CD14-positive monocyte (primary cell): ENCODE data around the gene HUNK. TPM values are rescaled to one million over a fixed set of nuclear protein-coding genes. Genes with fewer than 3 reads are reported as not detected.

Experiments used
- DNase-seq, 3 donors: peaks; one replicate each; pipeline ENCODE4 v3.0.0-alpha.2; 2011 to 2022
- H2AFZ ChIP-seq: 2 replicates; pipeline ENCODE4 v1.6.0; 2012; ENCODE audit warnings: mild to moderate bottlenecking, low read depth, low read length, inconsistent platforms; ENCODE audit not compliant: insufficient read depth, poor library complexity, severe bottlenecking
- H3K27ac ChIP-seq, 2 donors: 1 replicate in 1 of 2; 2 replicates in 1 of 2; pipeline ENCODE4 v1.5.1; 2012 to 2013; ENCODE audit warnings: low read length in 2 of 2, control low read depth in 1 of 2, inconsistent platforms in 1 of 2, low read depth in 1 of 2, mild to moderate bottlenecking in 1 of 2
- H3K27me3 ChIP-seq, 2 donors: one replicate each; pipeline versions ENCODE4 v1.6.0 to v1.6.1; 2011 to 2013; ENCODE audit warnings: low read length in 2 of 2; ENCODE audit not compliant: control insufficient read depth in 2 of 2, insufficient read depth in 2 of 2
- H3K36me3 ChIP-seq, 2 donors: replicated peaks in 1 of 2; 1 replicate in 1 of 2; 2 replicates in 1 of 2; pipeline versions ENCODE4 v1.5.1 to v1.6.1; 2012 to 2013; ENCODE audit warnings: low read length in 2 of 2, control low read depth in 1 of 2, inconsistent platforms in 1 of 2, mild to moderate bottlenecking in 1 of 2; ENCODE audit not compliant: insufficient read depth in 2 of 2, control insufficient read depth in 1 of 2
- H3K4me1 ChIP-seq, 2 donors: 1 replicate in 1 of 2; 2 replicates in 1 of 2; pipeline versions ENCODE4 v1.5.1 to v1.6.1; 2012 to 2013; ENCODE audit warnings: low read length in 2 of 2, control low read depth in 1 of 2, inconsistent platforms in 1 of 2, mild to moderate bottlenecking in 1 of 2, moderate library complexity in 1 of 2; ENCODE audit not compliant: insufficient read depth in 2 of 2, control insufficient read depth in 1 of 2
- H3K4me2 ChIP-seq: replicated peaks from 2 replicates; pipeline ENCODE3; 2012; ENCODE audit warnings: low read length, moderate library complexity, mild to moderate bottlenecking; ENCODE audit not compliant: poor library complexity, severe bottlenecking; ENCODE audit errors: extremely low read depth
- H3K4me3 ChIP-seq, 3 experiments: fragments of 200-600 bp in 1 of 3; sonication (generic) in 1 of 3; replicated peaks in 1 of 3; 1 replicate in 2 of 3; 2 replicates in 1 of 3; pipeline ENCODE4 v1.5.1; 2011 to 2013; ENCODE audit warnings: low read length in 3 of 3, mild to moderate bottlenecking in 3 of 3, control low read depth in 2 of 3, low read depth in 2 of 3, inconsistent platforms in 1 of 3, moderate library complexity in 1 of 3
- H3K79me2 ChIP-seq: 2 replicates; pipeline ENCODE4 v1.6.0; 2012; ENCODE audit warnings: mild to moderate bottlenecking, control low read depth, inconsistent platforms, low read length, moderate library complexity; ENCODE audit not compliant: insufficient read depth
- H3K9ac ChIP-seq: 2 replicates; pipeline ENCODE4 v1.6.0; 2017; ENCODE audit warnings: low read length, mild to moderate bottlenecking; ENCODE audit not compliant: insufficient read depth, poor library complexity, severe bottlenecking
- H3K9me3 ChIP-seq, 2 donors: replicated peaks in 1 of 2; 1 replicate in 1 of 2; 2 replicates in 1 of 2; pipeline versions ENCODE4 v1.5.1 to v1.6.1; 2012 to 2013; ENCODE audit warnings: low read length in 2 of 2, control low read depth in 1 of 2; ENCODE audit not compliant: control insufficient read depth in 1 of 2, insufficient read depth in 1 of 2
- H4K20me1 ChIP-seq: 2 replicates; pipeline ENCODE4 v1.6.0; 2012; ENCODE audit warnings: mild to moderate bottlenecking, low read length, control low read depth, moderate library complexity; ENCODE audit not compliant: insufficient read depth
- H3K27ac Mint-ChIP-seq, 7 donors: one replicate each; pipeline ENCODE4 v1.8.0; 2020; ENCODE audit warnings: mild to moderate bottlenecking in 7 of 7, mixed read lengths in 7 of 7, moderate library complexity in 6 of 7, inconsistent platforms in 2 of 7
- H3K27me3 Mint-ChIP-seq, 3 donors: one replicate each; pipeline ENCODE4 v1.8.0; 2021 to 2022; ENCODE audit warnings: low read depth in 3 of 3, mild to moderate bottlenecking in 3 of 3, mixed read lengths in 3 of 3, moderate library complexity in 3 of 3, inconsistent platforms in 1 of 3
- H3K36me3 Mint-ChIP-seq, 2 donors: one replicate each; pipeline ENCODE4 v1.8.0; 2020; ENCODE audit warnings: mixed read lengths in 2 of 2, inconsistent platforms in 1 of 2, mild to moderate bottlenecking in 1 of 2
- H3K4me1 Mint-ChIP-seq: one replicate; pipeline ENCODE4 v1.8.0; 2020; ENCODE audit warnings: mild to moderate bottlenecking, mixed read lengths
- H3K4me3 Mint-ChIP-seq, 2 donors: one replicate each; pipeline ENCODE4 v1.8.0; 2020; ENCODE audit warnings: mild to moderate bottlenecking in 2 of 2, mixed read lengths in 2 of 2, moderate library complexity in 1 of 2
- H3K9me3 Mint-ChIP-seq, 7 donors: one replicate each; pipeline ENCODE4 v1.8.0; 2020 to 2022; ENCODE audit warnings: mixed read lengths in 7 of 7, mild to moderate bottlenecking in 6 of 7, moderate library complexity in 6 of 7, inconsistent platforms in 2 of 7
- CTCF ChIP-seq: fragments of 200-600 bp; IDR thresholded peaks from one replicate; pipeline ENCODE4 v1.8.0; 2022; ENCODE audit warnings: antibody characterized with exemption, mild to moderate bottlenecking
- WGBS: methylation state at CpG from one replicate; pipeline ENCODE4 v1.1.5; 2013; ENCODE audit warnings: missing lambda C conversion rate; ENCODE audit not compliant: insufficient coverage; 5-methylcytosine and 5-hydroxymethylcytosine counted together
- intact Hi-C, 2 donors: fragments of 100-400 bp; cut with micrococcal nuclease; formaldehyde crosslinking; loops; one replicate each; pipeline versions ENCODE4 v1.15.0 to v1.15.1; 2023
- polyA plus RNA-seq, 3 donors: library from polyadenylated mRNA; depleted of rRNA in 1 of 3; unstranded in 2 of 3; stranded (reverse) in 1 of 3; fragments of 300-500 nt in 2 of 3; fragments of >200 nt in 1 of 3; fragmentation: Illumina TruSeq in 2 of 3; gene quantifications; 1 replicate in 2 of 3; 2 replicates in 1 of 3; pipeline ENCODE4 v1.2.3, GENCODE V29; 2012 to 2021

The HUNK gene
- polyA plus RNA-seq, 3 donors = not detected

GRCh38 chr21:31983554-31983953 is 110.7 kb downstream of the HUNK start:
- Histone ChIP-seq H3K27me3 (no peaks in the 10 kb centered on the region), H3K79me2 (no peaks in the 10 kb centered on the region), H4K20me1 (no peaks in the 10 kb centered on the region), H3K4me2 (no peak overlapping the region), H3K4me1 (no peaks in the 10 kb centered on the region), H2AFZ (no peak overlapping the region), H3K4me3 (no peak overlapping the region), H3K27ac (no peak overlapping the region), H3K9ac (no peak overlapping the region), H3K9me3 (no peaks in the 10 kb centered on the region), H3K36me3 (no peaks in the 10 kb centered on the region)
- Mint-ChIP-seq H3K27me3 (no peaks in the 10 kb centered on the region), H3K27ac (no peak overlapping the region), H3K36me3 (no peaks in the 10 kb centered on the region), H3K4me3 (no peak overlapping the region), H3K4me1 (no peaks in the 10 kb centered on the region), H3K9me3 (peaks cover 0 to 3% (median 2%) of the 10 kb centered on the region in 7 donors)
- intact Hi-C loops = no loop called here
- no peak for DNase-seq
- no peak for TF ChIP-seq CTCF
- whole genome bisulfite sequencing = 92% methylated on average over 6 of the region's 8 CpGs

- Histone ChIP-seq H3K9ac (no peak overlapping the region), H3K27ac (no peak overlapping the region), H3K4me2 (no peak overlapping the region), H4K20me1 (no peaks in the 10 kb centered on the region), H2AFZ (no peak overlapping the region), H3K4me1 (no peaks in the 10 kb centered on the region), H3K36me3 (no peaks in the 10 kb centered on the region), H3K27me3 (no peaks in the 10 kb centered on the region), H3K79me2 (no peaks in the 10 kb centered on the region), H3K4me3 (no peak overlapping the region), H3K9me3 (no peaks in the 10 kb centered on the region)
- Mint-ChIP-seq H3K9me3 (peaks cover 0 to 3% (median 0%) of the 10 kb centered on the region in 7 donors), H3K36me3 (no peaks in the 10 kb centered on the region), H3K4me3 (no peak overlapping the region), H3K27me3 (peaks cover 0 to 2% (median 0%) of the 10 kb centered on the region in 3 donors), H3K27ac (no peak overlapping the region), H3K4me1 (no peaks in the 10 kb centered on the region)
- intact Hi-C loops = no loop called here
- 86% methylated on average over 5 of the region's 7 CpGs for WGBS
- DNase-seq = no peak
- no peak for TF ChIP-seq CTCF
Observed at GRCh38 chr21:31985398-31985797, 112.6 kb downstream of the HUNK start.
